GM12878 (cell line): ENCODE results near the gene CDC37.

Experiments
- SRF ChIP-seq, 2 experiments: IDR thresholded peaks; 2 replicates each; pipeline ENCODE4 v1.6.1; 2011; ENCODE audit warnings: low read depth in 2 of 2, low read length in 2 of 2, mild to moderate bottlenecking in 1 of 2, moderate library complexity in 1 of 2
- YY1 ChIP-seq: IDR thresholded peaks from 2 replicates; pipeline ENCODE4 v1.6.1; 2011; ENCODE audit warnings: low read depth, mild to moderate bottlenecking, low read length
- TF ChIP-seq, protein P1 (sequence below), 3 experiments: IDR thresholded peaks in 2 of 3; conservative IDR thresholded peaks in 1 of 3; 2 replicates each; pipeline ENCODE4 v1.5.1; 2011; ENCODE audit warnings: low read depth in 3 of 3, low read length in 3 of 3, mild to moderate bottlenecking in 3 of 3, control low read depth in 2 of 3, moderate library complexity in 2 of 3, inconsistent platforms in 1 of 3, mixed read lengths in 1 of 3; ENCODE audit not compliant: control insufficient read depth in 2 of 3, insufficient read depth in 1 of 3; ENCODE audit errors: extremely low read depth in 1 of 3

DNA sequence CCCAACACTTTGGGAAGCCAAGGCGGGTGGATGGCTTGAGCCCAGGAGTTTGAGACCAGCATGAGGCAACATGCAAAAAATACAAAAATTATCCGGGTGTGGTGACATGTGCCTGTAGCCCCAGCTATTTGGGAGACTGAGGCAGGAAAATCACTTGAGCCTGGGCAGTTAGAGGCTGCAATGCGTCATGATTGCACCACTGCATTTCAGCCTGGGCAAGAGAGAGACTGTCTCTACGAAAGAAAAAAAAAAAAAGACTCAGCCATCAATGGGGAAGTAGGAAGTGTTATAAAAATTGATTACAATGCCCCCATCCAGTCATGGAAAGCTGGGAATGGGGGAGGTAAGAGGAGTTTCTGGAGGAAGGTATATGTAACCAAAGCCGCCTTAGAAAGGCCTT lies 28.4 kb downstream of the CDC37 start:
- TF ChIP-seq, protein P1, sequence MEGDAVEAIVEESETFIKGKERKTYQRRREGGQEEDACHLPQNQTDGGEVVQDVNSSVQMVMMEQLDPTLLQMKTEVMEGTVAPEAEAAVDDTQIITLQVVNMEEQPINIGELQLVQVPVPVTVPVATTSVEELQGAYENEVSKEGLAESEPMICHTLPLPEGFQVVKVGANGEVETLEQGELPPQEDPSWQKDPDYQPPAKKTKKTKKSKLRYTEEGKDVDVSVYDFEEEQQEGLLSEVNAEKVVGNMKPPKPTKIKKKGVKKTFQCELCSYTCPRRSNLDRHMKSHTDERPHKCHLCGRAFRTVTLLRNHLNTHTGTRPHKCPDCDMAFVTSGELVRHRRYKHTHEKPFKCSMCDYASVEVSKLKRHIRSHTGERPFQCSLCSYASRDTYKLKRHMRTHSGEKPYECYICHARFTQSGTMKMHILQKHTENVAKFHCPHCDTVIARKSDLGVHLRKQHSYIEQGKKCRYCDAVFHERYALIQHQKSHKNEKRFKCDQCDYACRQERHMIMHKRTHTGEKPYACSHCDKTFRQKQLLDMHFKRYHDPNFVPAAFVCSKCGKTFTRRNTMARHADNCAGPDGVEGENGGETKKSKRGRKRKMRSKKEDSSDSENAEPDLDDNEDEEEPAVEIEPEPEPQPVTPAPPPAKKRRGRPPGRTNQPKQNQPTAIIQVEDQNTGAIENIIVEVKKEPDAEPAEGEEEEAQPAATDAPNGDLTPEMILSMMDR (IDR thresholded peaks at IDR 0.05 in 2 of 3, conservative IDR thresholded peaks at IDR 0.05 in 1 of 3; ENCODE audit: control insufficient read depth in 2 of 3, extremely low read depth in 1 of 3, insufficient read depth in 1 of 3, low read depth in 3 of 3, low read length in 3 of 3), result no peak
- TF ChIP-seq YY1 (no peak), SRF (IDR thresholded peaks at IDR 0.05; ENCODE audit: low read depth in 2 of 2, low read length in 2 of 2) (no peak)
